ENCODE results near the gene DAB2. TPM values are rescaled to one million over a fixed set of nuclear protein-coding genes. Genes with fewer than 3 reads are reported as not detected.
A peak's percentile ranks its signal among the peaks of the same experiment; 100 is the strongest.

Gene DAB2
- total RNA-seq, 1 donor from 2014 or later = 164 TPM

DNA sequence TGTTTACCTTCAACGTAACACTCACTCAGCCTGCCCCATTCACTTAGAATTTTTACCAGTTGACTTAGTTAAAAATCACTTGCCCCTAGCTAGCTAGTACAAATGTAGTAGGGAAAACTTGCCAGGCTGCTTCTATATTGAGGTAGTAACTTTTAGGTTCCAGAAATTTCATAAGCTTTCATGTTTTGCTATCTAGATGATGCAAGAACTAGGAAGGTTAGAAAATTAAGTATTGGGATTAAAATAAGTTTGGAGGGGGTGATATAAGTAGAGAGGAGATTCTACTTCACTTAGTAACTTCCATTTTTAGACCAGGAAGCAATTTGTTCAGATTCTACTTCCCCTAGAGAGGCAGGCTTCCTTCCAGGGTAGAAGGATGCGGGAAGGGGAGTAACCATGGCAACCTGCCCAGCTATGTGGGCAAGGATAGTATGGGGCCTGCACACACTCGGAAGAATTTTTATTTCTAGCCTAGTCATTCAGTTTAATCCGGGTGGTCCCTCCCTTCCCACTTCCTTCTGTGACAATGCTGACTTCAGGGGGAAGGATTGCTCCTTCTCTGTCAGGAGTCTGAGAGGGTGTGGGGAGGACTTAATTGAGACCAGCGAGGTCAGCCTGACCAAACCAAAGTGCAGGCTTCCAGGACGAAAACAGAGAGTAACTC is 4.2 kb downstream of the DAB2 start:
- peak overlapping the region; percentile 84 for H3K27ac ChIP-seq
- TF ChIP-seq CTCF (IDR thresholded peaks at IDR 0.05) = no peak
- peak; percentile 53 to 59 for ATAC-seq
- no peaks in the 10 kb centered on the region for H3K9me3 ChIP-seq
- peaks cover 80% of the 10 kb centered on the region for H3K4me1 ChIP-seq
- peak; percentile 72 for DNase-seq
- intact Hi-C loops (cut with DNase I) = no loop called here
- peaks cover 4% of the 10 kb centered on the region for H3K36me3 ChIP-seq
- H3K27me3 ChIP-seq (ENCODE audit: low read depth) = no peaks in the 10 kb centered on the region
- H3K4me3 ChIP-seq = peak overlapping the region; percentile 69

- DNase-seq = no peak
- Histone ChIP-seq H3K36me3 (peaks cover 4% of the 10 kb centered on the region), H3K9me3 (no peaks in the 10 kb centered on the region), H3K4me1 (peaks cover 81% of the 10 kb centered on the region), H3K4me3 (no peak overlapping the region), H3K27me3 (ENCODE audit: low read depth) (no peaks in the 10 kb centered on the region), H3K27ac (peak overlapping the region; percentile 84)
- no peak for TF ChIP-seq CTCF (IDR thresholded peaks at IDR 0.05)
- intact Hi-C loops (cut with DNase I) = no loop called here
- ATAC-seq = no peak
Measured at GRCh38 chr5:39419796-39420195, 5.0 kb downstream of the DAB2 start.

GRCh38 chr5:39417979-39418378 is 6.8 kb downstream of the DAB2 start:
- intact Hi-C loops (cut with DNase I) = no loop called here
- ATAC-seq (no peak), DNase-seq (no peak)
- H3K27me3 ChIP-seq (ENCODE audit: low read depth) = no peaks in the 10 kb centered on the region
- H3K36me3 ChIP-seq = peaks cover 4% of the 10 kb centered on the region
- H3K27ac ChIP-seq = no peak overlapping the region
- no peaks in the 10 kb centered on the region for H3K9me3 ChIP-seq
- no peak overlapping the region for H3K4me3 ChIP-seq
- H3K4me1 ChIP-seq = peaks cover 92% of the 10 kb centered on the region
- TF ChIP-seq CTCF (IDR thresholded peaks at IDR 0.05) = no peak

DNA sequence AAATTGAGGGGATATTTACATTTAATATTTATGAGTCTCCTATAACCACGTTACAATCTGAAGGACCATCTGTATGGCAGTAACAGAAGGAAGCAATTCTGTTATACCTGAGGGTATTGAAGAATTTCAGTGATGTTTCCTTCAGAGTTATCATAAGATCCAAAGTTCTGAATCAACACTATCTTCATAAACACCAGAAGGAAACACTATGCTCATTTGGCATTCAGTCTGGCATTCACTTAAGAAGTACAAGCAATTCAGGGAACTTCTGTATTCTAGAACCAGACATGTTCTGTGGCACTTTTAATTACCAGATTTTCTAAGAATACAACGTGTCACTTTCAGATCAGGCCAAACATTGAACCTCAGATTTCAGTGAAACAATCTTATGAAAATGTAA is 9.6 kb downstream of the DAB2 start:
- ATAC-seq (no peak), DNase-seq (no peak)
- intact Hi-C loops (cut with DNase I) = no loop called here
- TF ChIP-seq CTCF (IDR thresholded peaks at IDR 0.05) = no peak
- Histone ChIP-seq H3K27me3 (ENCODE audit: low read depth) (no peaks in the 10 kb centered on the region), H3K4me1 (peaks cover 92% of the 10 kb centered on the region), H3K9me3 (no peaks in the 10 kb centered on the region), H3K4me3 (no peak overlapping the region), H3K36me3 (peaks cover 4% of the 10 kb centered on the region), H3K27ac (no peak overlapping the region)

- Histone ChIP-seq H3K4me3 (no peak overlapping the region), H3K36me3 (peaks cover 4% of the 10 kb centered on the region), H3K27ac (no peak overlapping the region), H3K4me1 (peaks cover 92% of the 10 kb centered on the region), H3K27me3 (ENCODE audit: low read depth) (no peaks in the 10 kb centered on the region), H3K9me3 (no peaks in the 10 kb centered on the region)
- intact Hi-C loops (cut with DNase I) = no loop called here
- ATAC-seq = no peak
- DNase-seq = no peak
- TF ChIP-seq CTCF (IDR thresholded peaks at IDR 0.05) = no peak
Measured at GRCh38 chr5:39414426-39414825, 10.4 kb downstream of the DAB2 start.
